NCI-H2081 treated with DMSO at 0.1 percent for 48 hours (cell line): ENCODE measurements around the gene HDGF.
"Not testable (repeated sequence)": the region's sequence is repeated elsewhere in the genome, so short reads cannot be mapped to it uniquely, and the experiment has no call there.

Source experiments
- DNase-seq: peaks from one replicate; lab custom pipeline; 2025; lab: John Stamatoyannopoulos, UW

Gene HDGF

DNA sequence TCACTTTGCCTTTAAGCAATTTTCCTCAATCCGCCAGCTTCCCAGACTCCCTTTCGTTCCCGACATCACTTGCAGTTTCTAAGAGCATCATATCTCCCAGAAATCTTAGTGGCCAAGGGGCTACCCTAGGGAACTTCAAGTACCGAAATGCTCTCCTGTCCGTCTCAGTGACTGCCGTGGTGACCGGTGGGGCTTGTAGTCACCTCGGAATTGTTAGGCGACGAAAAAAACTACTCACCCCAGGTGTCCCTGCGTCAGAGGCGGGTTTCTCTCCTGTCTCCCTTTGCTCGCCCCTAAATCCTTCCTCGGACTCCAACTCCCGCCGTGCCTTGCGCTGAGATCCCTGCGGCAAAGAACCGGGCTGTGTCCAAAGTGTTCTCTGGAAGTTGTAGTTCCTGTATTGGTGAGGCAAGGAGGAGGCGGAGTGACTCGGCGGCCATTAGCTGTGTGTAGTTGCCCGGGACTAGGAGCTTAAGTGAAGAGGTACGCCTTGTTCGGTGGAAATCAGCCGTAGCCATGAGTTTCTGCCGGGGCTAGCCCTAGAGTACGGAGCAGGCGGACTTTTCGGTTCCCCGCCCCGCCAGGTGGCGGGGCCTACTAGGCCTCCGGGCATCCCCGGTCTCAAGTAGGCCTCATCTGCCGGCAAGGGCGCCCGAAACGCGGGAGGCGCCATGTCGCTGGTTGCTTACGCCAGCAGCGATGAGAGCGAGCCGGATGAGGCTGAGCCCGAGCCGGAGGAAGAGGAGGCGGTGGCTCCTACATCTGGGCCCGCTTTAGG is 15.8 kb upstream of the HDGF start, which contains the start of gene PRCC:
Gene PRCC, plus strand, starts transcription at position 435 of the 778 bp plus-strand sequence. Its CDS starts 237 bp downstream, at position 672.
- DNase-seq = peak; percentile 100

DNA sequence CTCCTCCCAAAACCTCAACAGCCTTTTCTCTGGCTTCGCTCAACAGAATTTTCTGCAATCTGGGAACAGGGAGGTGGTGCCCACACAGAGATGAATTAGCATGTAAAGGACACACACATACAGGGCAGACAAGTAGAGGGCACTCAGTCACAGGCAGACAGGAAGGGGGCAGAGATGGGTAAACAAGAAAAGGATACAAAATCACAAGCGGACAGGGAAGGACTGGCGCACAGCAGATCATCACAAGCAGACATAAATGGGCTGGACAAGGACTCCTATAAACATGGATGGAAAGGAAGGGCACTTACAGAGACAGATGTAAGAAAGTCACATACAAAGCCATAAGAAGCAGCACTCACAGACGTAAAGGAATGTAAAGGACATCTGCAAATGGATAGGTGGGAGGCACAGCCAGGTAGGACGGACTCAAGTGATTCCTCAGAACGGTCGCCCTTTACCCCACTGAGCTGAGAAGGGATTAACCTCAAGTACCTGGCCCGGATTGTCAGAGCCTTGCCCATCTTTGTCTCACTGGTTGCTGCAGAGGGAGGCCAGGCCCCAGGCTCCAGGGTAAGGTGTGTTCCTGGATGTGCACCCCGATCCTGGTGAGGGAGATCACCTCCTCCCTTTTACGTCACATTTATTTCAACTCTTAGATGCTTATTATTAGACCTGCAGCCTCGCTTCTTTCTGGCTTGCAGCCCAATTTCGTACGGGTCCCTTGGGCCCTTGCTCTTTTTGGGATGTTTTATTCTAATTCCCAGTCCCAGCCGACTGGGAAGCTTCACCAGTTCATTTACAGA is 15.0 kb upstream of the HDGF start:
- no peak for DNase-seq

DNA sequence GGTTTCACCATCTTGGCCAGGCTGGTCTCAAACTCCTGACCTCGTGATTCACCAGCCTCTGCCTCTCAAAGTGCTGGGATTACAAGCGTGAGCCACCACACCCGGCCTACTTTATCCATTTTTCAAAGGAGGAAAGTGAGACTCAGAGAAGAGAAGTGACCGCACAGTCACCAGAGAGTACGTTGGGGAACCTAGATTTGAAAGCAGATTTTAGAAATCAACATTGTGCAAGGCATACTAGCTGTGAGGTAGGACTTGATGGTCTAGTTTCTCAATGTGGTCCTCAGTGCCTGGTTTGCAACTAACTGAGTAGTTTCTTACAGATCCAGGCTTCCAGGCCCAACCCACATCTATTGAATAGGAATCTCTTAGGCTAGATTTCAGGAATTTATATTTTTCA is 14.2 kb upstream of the HDGF start:
- no peak for DNase-seq

DNA sequence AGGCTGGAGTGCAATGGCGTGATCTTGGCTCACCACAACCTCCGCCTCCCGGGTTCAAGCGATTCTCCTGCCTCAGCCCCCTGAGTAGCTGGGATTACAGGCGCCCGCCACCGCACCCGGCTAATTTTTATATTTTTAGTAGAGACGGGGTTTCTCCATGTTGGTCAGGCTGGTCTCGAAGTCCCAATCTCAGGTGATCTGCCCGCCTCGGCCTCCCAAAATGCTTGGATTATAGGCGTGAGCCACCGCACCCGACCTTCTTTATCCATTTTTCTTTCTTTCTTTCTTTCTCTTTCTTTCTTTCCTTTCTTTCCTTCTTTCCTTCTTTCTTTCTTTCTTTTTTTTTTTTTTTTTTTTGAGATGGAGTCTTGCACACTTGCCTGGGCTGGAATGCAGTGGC is 13.7 kb upstream of the HDGF start:
- not testable (repeated sequence) for DNase-seq

DNA sequence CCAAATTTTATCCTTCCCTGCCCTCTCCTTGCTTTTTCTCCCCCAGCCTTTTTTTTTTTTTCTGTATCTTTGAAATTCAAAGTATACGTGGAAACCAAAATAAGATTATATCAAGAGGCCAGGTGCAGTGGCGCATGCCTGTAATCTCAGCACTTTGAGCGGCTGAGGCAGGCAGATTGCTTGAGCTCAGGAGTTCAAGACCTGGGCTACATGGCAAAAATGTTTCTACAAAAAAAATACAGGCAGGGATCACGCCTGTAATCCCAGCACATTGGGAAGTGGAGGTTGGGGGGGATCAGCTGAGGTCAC is 9.3 kb upstream of the HDGF start:
- DNase-seq = no peak

DNA sequence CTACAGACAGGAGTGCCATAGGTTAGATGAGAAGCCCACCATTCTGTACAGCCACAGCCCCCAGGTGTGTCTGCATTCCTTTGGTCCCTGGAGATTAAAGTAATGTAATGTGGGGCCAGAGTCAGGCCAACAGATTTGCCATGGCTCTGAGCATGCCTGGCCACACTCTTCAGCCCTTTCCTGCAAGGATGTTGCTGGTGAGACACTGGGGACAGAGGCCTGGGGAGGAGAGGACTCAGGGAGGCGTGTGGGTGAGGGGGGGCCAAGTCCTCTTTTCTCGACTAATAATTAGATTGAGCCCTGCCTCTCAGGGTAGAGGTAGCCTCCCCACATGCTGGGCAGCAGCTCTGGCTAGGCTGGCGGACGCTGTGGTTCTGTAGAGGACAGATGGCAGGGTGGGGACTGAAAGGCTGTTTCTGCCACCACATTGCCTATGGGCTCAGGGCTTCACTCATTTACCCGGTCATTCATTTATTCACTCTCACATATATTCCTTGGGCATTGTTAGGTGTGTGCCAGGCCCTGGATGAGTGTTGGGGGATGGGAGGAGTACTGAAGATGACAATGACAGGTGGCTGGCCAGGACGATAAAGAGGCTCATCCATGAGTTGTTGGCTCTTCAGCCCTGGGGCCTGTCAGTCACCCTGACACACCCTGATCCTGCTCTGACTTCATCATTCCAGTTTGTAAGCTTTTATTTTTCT is 8.8 kb upstream of the HDGF start:
- DNase-seq = no peak

DNA sequence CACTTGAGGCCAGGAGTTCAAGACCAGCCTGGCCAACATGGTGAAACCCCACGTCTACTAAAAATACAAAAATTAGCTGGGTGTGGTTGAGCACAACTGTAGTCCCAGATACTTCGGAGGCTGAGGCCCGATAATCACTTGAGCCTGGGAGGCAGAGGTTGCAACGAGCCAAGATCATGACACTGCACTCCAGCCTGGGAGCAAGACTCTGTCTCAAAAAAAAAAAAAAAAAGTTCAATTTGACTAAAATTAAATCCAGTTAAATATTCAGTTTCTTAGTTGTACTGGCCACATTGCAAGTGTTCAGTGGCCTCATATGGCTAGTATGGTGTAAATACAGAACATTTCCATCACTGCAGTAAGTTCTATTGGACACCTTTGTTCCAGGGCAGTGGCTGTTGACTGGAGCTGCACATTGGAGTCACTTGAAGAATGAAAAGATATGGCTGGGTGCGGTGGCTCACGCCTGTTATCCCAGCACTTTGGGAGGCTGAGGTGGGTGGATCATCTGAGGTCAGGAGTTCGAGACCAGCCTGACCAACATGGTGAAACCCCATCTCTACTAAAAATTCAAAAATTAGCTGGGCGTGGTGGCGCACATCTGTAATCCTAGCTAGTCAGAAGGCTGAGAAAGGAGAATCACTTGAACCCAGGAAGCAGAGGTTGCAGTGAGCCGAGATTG is 6.2 kb upstream of the HDGF start:
- not testable (repeated sequence) for DNase-seq

DNA sequence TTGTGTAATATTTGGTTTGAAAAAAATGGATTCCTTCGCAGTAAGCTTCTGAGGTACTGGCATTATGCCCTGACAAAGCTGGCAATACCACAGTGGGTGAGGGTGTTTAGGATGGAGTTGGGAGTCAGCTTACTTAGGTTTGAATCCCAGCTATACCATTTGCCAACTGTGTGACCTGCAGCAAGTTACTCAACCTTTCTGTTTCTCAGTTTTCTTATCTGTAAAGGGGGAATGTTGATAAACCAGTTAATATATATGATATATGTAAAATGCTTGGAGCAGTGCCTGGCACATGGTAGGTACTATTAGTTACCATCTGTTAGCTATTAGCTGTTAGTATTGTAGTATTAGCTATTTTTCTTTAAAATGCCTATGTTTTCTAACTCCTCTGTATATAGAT is 4.9 kb upstream of the HDGF start:
- no peak for DNase-seq

DNA sequence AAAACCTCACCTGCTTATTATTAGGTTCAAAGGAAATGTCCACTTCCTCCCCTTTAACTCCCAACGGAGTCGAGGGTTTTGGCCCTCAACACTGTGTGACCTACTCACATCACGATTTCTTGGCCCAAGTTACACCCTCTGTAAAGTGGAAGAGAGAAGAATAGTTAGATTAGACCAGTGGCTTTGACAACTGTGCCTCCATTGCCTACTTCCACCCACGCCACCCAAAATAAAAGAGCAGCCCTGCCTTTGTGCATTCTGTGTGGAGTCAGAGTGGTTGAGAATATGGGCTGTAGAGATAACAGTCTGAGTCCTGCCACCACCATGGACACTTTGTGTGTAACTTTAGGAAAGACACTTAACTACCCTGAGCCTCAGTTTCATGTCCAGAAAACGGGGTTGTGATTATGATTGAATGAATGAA is 4.1 kb upstream of the HDGF start:
- DNase-seq = no peak

DNA sequence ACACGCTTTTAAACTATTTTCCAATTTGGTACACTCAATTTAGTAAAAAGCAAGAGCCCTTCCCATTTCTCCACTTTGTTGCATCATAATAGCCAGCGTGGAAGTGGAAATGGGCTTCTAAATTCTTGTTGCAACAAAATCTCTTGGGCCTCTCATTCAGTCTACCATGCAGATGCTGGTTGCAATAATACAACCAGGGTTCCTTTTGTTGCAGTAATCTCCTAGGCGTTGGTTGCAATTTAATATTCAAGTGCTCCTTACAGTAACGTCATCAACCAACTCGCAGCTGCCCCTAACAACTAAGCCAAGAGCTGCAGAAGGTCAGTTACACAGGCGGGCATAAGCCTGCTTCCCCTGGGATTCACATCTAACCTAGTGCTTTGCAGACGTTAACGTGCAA is 2.7 kb upstream of the HDGF start:
- no peak for DNase-seq

DNA sequence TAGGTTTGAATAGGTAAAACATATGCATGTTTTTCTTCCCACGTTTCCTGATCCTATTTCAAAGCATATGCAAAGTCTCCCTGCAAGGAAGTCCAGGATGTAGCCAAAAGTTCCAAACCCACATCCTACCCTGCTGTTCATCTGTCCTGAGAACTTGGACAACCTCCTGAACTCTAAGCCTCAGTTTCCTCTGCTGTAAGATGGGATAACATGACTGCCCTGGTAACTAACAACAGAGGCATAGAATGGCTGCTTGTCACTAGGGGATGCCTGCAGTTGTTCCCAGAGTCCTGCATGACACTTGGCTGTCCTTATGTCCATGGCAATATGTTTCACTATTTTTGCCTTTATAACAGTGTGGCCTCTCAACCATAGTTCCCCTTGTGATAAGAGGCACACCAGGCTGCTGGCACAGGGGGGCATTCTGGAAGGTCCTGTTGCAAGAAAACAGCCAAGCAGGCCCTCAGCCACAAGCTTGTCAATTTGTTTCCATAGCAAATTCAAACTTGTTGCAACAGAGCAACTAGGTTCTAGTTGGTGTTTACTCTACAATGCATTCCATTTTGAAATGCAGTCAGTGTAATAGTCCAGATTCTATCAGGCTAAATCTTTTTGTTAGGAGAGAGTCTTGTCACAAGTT is 1.5 kb upstream of the HDGF start:
- DNase-seq = no peak

DNA sequence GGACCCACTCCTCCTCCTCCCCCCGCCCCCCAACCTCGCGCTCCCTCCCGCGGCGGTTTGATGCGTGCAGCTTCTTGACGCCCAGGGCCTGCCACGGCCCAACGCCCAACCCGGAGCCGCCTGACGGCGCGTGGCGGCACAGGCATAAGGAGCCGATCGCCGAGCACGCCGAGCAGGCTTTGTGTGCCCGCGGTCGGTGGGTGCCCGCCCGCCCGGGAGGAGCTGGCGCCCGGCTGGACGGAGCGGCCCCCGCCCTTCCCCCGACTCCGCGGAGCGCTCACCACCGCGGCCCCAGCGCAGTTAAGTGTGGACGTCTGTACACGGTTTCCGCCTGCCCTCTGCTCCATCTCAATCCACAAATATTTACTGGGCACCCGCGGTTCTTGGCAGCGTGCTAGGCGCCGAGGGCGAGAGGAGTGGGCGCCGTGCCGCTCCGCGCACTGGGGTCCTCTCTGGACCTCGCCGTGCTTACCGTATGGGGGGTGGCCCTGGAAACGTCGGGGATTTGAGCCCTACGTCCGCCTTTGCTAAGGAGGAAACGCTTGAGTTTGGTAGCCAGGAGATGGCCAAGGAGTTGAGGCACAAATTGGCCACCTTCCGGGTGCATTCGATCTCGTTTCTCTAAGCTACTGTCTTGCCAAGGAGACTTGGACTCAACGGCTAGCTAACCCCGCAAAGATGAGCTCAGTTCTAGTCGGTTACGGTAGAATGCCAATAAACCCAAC is 444 bp upstream of the HDGF start:
- peak; percentile 73 for DNase-seq

DNA sequence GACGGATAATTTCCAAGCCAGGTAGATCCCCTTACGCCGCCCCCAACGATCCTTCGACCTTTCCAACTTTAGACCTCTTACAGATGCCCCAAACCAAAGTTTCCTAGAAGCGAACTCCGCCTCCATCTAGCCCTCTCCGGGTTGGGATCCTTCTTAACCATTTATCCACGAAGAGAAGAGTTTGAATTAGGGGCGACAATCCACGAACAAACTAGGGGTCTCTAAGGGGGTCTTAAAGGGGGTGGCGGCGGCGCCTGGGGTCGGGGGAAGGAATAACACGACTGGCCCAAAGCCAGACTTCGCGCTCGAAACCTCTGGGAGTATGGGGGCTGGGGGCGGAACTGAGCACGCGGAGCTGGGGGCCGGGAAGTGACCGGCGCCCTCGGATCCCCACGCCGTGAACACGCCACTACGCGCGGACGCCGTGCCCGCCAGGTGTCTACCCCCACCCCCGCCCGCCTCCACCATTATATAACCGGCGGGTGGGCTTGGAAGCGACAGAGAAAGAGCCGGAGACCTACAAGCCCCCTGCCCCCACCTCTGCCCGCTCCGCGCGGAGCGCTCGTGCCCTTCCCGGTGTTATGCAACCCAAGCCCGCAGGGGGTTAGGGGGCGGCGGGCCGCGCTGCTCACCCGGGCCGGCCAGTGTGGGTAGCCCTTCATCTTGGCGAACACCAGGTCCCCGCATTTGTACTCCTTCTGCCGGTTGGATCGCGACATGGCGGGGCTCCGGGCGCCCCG is 594 bp downstream of the HDGF start:
- DNase-seq = no peak

DNA sequence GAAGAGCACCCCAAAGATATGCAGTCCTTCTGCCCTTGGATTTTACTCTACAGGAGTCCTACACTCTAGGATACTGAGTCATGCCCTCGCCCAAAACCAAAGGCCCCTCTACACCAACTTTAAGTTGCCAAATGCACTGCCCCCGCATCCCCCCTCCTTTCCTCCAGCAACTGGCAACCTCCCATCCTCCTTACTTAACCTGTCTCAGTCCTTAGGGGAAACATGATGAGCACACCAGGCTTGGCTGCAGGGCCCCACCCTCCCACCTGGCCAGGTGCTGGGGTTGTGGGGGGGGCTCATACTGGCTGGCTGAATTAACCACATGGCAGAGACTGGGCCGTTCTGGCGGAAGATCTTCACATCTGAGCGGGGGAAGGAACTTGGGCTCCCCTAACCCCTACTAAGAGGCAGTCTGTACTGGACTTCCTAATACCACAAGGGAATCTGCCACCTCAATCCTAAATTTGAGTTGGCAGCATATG is 1.2 kb downstream of the HDGF start:
- no peak for DNase-seq

DNA sequence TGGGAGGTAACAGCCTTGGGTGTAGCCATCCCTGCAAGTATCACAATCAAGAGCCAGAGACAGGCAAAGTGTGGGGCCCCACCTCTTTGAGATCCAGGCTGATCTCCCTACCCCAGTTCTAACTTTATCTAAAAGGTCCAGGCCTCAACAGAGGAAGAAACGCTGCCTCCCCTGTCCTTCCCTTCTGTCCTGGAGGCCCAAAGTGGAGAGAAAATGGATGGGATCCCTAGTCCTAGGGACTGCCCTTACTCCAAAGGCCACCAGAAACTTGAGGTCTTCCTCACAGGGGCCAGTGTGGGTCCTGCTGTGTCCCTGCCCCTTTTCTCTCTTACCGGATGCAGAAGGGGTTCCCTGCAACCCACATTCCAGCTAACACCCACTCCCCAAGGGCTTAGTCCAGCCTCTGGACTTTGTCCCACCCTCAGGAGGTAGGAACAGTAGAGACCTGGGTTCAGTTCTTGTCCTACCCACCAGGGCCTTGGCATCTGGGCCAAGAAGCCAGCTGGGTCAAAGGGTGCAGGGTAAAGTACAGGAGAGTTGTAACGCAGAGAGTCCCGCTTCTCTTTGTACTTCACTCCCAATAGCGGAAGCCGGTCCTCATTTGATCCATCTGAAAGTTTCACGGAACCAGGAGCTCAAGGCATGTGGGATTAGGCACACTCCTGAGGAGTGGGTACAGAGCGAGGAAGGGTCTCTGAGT is 1.9 kb downstream of the HDGF start:
- DNase-seq = no peak

DNA sequence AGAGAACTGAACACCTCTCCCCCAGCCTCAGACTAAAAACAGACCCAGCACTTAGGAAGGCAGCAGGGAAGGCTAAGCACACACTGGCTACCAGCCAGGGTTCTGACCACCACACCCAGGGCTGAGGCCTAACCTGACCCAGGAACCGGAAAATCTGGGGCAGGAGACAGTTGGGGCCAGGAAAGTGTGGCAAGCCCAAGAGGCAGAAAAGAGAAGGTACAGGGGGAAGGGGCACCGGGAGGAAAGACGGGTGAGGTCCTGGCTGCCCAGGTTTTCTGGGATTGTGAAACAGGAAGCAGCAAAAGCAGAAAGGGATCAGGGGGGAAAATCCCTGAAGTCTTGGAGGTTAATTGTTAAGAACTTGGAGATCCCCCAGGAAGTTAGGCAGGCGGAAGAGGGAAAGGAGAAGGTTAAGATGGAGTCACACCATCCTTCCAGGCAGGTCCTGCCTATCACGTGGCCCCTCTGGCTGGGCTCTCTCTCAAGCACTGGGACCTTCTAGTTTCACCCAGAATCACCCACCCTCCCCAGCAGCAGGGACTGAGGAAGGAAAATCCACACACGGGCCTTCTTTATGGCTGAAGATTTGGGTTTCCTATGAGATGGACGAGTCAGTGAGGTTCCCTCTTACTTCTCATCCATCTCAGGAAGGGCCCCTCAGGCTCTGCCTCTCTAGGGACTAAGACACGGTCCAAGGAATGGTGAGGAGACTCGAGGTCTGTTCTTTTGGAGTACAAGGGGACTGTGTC is 2.6 kb downstream of the HDGF start:
- no peak for DNase-seq

DNA sequence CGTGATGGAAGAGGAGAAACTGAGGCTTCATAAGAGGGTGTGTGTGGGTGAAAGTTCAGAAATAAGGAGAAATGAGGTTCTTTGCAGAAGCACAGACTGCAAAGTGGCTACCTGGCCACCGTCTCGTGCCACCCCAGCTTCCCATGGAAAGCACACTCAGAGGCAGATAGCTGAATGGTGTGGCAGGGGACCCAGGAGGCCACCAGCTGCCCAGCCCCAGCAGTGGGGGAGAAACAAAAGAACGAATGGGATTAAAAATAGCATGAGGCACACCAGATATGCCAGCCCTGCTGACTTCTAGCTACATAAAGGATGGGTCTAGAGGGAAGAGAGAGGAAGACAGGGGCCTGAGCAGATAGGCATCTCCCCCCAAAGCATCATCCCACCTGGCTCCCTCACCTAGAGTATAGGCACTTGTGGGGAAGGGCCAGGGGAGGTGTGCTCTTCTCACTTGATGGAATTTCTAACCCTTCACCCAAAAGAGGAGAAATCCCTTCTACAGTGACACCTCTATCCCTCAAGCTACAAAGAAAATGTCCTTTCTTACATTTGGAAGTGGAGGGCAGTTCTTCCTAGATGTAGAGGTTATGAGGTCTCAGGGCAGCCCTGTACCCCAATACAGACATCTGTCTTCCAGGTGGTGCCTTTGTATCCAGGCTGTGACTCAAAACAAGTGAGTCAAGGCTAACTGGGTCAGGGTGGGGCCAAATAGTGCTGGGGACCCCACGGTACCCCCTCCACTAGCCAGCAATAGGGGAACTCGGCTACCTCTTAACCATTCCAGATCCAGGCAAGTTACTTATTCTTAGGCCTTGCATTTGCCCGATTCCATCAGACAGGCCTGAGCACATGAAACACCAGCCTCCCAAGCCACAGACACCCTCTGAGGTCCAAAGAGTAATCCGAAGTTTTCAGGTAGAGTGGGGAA is 3.5 kb downstream of the HDGF start:
- no peak for DNase-seq
